NAMALWA (cell line): ENCODE measurements around the gene UGGT1.
"Not testable (repeated sequence)": the region's sequence is repeated elsewhere in the genome, so short reads cannot be mapped to it uniquely, and the experiment has no call there.

Experiments used
- DNase-seq: peaks from one replicate; pipeline ENCODE4 v3.0.0-alpha.2; 2015; ENCODE audit warnings: low spot score

UGGT1 gene

DNA sequence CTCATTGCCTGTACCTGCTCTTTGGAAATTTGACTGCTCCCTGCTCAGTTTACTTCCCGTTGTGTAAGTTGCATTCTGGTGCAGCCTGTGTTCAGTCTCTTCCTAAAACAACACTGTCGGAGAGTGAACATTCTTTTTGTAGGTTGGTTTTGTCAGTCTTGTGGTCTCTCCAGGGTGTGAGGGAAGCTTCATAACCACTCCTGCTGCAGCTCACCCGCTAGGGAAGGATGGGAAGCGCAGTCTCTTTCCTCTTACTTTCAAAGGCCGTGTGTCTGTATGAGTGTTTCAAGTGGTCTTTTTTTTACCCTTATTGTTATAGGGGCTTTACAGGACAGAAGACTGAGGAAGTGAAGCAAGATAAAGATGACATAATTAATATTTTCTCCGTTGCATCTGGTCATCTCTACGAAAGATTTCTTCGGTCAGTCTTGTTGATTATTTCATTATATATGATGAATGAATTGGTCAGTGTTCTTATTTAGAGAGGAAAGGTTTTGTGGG lies 87.2 kb downstream of the UGGT1 start:
- DNase-seq = no peak

- DNase-seq = peak; percentile 66
Measured at GRCh38 chr2:128178650-128179460, 87.9 kb downstream of the UGGT1 start.

- no peak for DNase-seq
Measured at GRCh38 chr2:128179461-128179755, 88.4 kb downstream of the UGGT1 start.

DNA sequence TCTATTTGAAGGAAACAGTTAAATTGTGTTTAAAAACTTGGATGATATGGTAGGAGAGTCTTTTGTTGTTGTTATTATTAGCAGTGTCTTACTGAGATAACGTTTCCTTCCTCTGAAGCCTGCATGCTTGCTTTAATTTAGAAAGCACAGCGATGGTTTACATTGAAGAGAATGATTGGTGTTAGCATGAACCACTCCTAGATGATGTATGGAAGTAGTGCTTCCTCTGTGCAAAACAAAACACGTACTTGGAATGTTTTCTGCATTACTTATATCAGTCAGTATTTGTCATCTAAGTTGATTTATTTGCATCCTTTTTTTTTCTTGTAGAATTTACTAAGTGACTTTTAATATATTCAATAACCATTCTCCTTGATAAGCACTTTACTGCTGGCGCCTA lies 89.0 kb downstream of the UGGT1 start:
- no peak for DNase-seq

- DNase-seq = no peak
Measured at GRCh38 chr2:128185576-128185975, 94.6 kb downstream of the UGGT1 start.

GRCh38 chr2:128187032-128187654 lies 96.1 kb downstream of the UGGT1 start:
- no peak for DNase-seq

DNA sequence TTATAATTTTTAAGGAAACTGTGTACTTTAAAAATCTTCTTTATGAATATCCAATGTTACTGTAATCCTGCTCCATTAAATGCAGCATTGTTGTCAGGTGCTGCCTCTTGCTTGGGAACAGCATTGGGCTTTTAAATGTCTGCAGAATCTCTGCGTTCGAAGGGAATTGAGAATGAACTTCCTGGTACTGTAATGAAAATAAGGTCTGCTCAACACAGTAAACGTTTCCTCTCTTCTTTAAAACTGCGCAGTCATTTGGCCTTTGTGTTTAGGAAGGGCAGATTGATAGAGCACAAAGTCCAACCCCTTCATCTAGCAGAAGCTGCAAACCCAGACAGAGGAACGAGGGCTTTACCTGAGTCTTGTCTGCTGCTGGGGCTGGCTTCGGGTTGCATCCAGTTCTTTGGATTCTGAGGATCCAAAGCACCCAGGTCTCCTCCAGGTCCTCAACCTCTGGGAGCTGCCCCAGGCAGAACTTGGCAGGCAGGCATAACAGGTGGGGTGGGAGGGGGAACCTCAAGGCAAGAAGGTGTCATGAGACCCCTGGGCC lies 104.5 kb downstream of the UGGT1 start:
- no peak for DNase-seq

DNA sequence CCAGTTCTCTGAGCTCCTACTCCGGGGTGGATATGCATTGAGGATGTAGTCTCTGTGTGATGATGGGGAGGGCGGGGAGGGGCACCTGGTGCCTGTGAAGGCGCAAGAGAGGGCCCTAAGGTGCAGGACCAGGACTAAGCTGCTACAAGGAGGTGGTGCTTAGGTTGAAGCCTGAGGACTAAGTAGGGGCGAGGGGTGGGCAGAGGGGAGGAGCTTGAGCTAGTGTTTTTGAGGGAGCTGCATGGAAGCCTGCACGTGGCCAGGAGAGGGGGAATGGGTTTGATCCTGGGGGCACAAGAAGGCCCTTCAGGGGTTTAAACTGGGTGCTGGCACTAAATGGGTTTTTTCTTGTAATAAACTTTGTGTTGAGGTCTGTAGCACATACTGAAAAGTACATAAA lies 105.0 kb downstream of the UGGT1 start:
- DNase-seq = no peak

DNA sequence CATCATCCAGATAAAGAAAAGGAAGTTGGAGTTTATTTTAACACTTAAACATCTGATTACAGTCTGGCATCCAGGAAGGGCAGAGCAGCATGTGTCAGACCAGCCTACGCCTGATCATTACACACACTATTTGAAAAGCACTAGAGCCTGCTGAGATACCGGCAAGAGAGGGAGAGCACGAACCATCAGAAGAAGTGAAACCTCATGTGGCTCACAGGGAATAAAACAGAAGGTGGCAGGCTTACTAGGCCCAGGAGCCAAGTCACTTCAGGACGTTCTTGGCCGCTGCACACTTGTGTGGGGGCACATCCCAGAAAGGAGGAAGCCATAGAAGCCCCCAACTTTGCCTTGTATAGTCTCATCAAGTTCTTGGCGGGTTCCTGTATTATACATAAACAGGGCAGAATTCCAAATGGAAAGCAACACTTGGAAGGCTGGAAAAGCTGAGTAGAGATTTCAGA lies 105.5 kb downstream of the UGGT1 start:
- DNase-seq = no peak

DNA sequence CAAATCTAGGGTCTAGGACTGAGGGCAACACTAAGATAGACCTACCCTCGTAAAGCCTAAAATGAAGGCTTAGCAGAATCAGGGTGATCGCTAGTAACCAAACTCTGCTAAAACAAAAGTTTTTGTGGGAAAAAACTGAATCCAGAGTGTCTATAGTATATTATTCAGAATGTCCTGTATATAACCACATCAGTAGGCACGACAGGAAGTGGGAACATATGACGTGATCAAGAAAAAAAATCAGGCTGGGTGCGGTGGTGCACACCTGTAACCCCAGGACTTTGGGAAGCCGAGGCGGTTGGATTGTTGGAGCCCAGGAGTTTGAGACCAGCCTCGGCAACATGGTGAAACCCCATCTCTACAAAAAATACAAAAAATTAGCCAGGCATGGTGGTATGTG lies 106.1 kb downstream of the UGGT1 start:
- no peak for DNase-seq

GRCh38 chr2:128198656-128199055 lies 107.7 kb downstream of the UGGT1 start:
- DNase-seq = no peak

DNA sequence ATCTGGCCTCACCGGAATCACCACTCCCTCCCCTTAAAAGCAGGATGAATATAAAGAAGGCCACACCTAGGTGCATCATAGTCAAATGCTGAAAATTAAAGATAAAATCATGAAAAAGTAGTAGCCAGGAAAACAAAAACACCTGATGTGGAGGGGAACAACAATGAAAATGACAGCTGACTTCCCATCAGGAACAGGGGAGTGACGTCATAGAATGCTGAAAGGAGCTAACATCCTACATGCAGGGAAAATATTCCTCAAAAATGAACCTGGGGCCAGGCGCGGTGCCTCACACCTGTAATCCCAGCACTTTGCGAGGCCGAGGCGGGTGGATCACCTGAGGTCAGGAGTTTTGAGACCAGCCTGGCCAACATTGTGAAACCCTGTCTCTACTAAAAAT lies 108.1 kb downstream of the UGGT1 start:
- DNase-seq = no peak

GRCh38 chr2:128202791-128203190 lies 111.8 kb downstream of the UGGT1 start:
- DNase-seq = no peak

DNA sequence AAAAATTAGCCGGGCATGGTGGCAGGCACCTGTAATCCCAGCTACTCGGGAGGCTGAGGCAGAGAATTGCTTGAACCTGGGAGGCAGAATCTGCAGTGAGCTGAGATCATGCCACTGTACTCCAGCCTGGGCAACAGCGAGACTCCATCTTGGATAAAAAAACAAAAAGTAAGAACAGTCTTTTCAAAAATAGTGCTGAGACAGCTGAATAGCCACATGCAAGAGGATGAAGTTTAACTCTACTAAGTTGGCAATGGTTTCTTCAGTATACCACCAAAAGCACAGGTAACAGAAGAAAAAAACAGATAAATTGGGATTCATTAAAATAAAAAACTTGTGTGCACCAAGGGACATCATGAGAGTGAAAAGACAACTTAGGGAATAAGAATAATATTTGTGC lies 115.2 kb downstream of the UGGT1 start:
- no peak for DNase-seq

DNA sequence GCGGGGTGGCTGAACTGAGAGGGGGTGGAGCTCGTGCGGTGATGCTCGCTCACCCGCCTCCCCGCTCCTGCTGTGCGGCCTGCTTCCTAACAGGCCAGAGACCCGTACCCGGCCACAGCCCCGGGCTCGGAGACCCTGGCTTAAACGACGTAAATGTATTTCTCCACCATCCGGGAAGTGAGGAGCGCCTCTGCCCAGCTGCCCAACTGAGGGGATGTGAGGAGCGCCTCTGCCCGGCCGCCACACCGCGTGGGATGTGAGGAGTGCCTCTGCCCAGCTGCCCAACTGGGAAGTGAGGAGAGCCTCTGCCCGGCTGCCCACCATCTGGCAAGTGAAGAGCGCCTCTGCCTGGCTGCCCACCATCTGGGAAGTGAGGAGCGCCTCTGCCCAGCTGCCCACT lies 117.0 kb downstream of the UGGT1 start:
- no peak for DNase-seq

DNA sequence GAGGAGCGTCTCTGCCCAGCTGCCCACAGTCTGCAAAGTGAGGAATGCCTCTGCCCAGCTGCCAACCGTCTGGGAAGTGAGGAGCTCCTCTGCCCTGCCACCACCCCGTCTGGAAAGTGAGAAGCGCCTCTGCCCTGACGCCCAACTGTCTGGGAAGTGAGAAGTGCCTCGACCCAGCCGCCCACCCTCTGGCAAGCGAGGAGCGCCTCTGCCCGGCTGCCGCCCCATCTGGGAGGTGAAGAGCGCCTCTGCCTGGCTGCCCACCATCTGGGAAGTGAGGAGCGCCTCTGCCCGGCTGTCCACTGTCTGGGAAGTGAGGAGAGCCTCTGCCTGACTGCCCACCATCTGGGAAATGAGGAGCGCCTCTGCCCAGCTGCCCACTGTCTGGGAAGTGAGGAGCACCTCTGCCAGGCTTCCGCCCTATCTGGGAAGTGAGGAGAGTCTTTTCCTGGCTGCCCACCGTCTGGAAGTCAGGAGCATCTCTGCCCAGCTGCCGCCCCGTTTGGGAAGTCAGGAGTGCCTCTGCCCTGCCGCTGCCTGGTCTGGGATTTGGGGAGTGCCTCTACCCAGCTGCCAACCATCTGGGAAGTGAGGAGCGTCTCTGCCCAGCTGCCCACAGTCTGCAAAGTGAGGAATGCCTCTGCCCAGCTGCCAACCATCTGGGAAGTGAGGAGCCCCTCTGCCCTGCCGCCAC lies 117.8 kb downstream of the UGGT1 start:
- not testable (repeated sequence) for DNase-seq

DNA sequence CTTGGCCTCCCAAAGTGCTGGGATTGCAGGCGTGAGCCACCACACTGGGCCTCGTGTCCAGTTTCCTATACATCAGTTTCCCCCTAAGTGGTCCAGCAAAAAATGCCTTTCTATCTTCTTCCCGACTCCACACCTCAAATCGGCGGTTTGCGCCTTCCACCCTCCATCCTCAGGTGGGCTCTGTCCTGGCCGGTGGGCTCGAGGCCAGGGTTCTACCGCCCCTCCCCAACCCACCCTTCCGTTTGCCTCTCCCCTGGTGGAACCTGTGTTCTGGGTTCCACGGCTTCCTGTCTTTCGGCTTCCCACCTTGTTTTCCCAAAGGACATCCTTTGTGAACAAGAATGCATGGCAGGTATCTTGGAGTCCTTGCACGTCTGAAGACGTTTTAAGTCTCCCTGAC lies 123.3 kb downstream of the UGGT1 start:
- DNase-seq = no peak

- DNase-seq = no peak
Measured at GRCh38 chr2:128214866-128215460, 124.0 kb downstream of the UGGT1 start.

GRCh38 chr2:128215897-128216642 lies 125.1 kb downstream of the UGGT1 start:
- no peak for DNase-seq

- no peak for DNase-seq
Measured at GRCh38 chr2:128217671-128218070, 126.7 kb downstream of the UGGT1 start.

GRCh38 chr2:128219891-128220290 lies 128.9 kb downstream of the UGGT1 start:
- no peak for DNase-seq

DNA sequence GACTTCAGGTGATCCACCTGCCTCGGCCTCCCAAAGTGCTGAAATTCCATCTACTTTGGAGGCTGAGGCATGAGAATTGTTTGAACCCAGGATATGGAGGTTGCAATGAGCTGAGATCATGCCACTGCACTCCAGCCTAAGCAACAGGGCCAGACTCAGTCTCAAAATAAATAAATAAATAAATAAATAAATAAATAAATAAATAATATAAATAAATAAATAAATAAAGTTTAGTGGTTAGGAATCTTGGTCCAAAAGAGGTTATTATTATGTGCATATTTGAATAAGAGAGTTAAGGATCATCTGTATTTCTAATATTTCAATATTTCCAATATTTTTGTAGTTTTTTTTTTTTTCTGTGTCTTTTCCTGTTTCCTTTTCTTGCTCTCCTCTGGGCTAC lies 136.9 kb downstream of the UGGT1 start:
- no peak for DNase-seq
